H1 (cell line): Measurements from ENCODE around the gene THOP1.

Experiments used
- BACH1 ChIP-seq: IDR thresholded peaks from 2 replicates; pipeline ENCODE4 v1.6.1; 2012; ENCODE audit warnings: low read length, improper control_type of control experiment
- BCL11A ChIP-seq, 2 experiments: IDR thresholded peaks; one replicate each; pipeline ENCODE4 v1.6.1; 2011; ENCODE audit warnings: low read depth in 2 of 2, low read length in 2 of 2, mild to moderate bottlenecking in 2 of 2
- CBX5 ChIP-seq: fragments of 300-800, 300-1000 bp; sonication (generic); IDR thresholded peaks from 2 replicates; pipeline ENCODE4 v1.7.1; 2016; ENCODE audit warnings: antibody characterized with exemption, low read length, low read depth
- EP300 ChIP-seq, 2 experiments: IDR thresholded peaks; 1 replicate in 1 of 2; 2 replicates in 1 of 2; pipeline ENCODE4 v1.6.1; 2011 to 2012; ENCODE audit warnings: low read depth in 2 of 2, low read length in 2 of 2, mild to moderate bottlenecking in 2 of 2, borderline replicate concordance in 1 of 2, inconsistent platforms in 1 of 2, moderate library complexity in 1 of 2
- EZH2 ChIP-seq: fragments of 200-600 bp; sonication (generic); IDR thresholded peaks from 2 replicates; pipeline ENCODE4 v1.7.1; 2012; ENCODE audit warnings: low read depth, mild to moderate bottlenecking, moderate library complexity, low read length, inconsistent platforms; ENCODE audit not compliant: severe bottlenecking
- KDM5A ChIP-seq: fragments of 200-600 bp; IDR thresholded peaks from 2 replicates; pipeline ENCODE4 v1.7.1; 2012; ENCODE audit warnings: mild to moderate bottlenecking, low read length, inconsistent platforms, mixed read lengths
- POLR2AphosphoS5 ChIP-seq: IDR thresholded peaks from 2 replicates; pipeline ENCODE4 v1.6.1; 2011; ENCODE audit warnings: low read depth, low read length
- RNF2 ChIP-seq: fragments of 200-900, 300-1000 bp; sonication (generic); IDR thresholded peaks from 2 replicates; pipeline ENCODE4 v1.7.1; 2016; ENCODE audit warnings: borderline replicate concordance, low read depth, mild to moderate bottlenecking, antibody characterized with exemption, low read length; ENCODE audit not compliant: poor library complexity, severe bottlenecking; ENCODE audit errors: missing control alignments
- ZNF274 ChIP-seq: IDR thresholded peaks from 2 replicates; pipeline ENCODE4 v1.7.0; 2012; ENCODE audit warnings: low read length, borderline replicate concordance; ENCODE audit errors: extremely low read depth
- TF ChIP-seq, protein P1 (sequence below), 3 experiments: IDR thresholded peaks; 1 replicate in 2 of 3; 2 replicates in 1 of 3; pipeline versions ENCODE4 v1.5.1 to v1.6.1; 2011; ENCODE audit warnings: low read length in 3 of 3, mild to moderate bottlenecking in 3 of 3, inconsistent platforms in 2 of 3, low read depth in 1 of 3, moderate library complexity in 1 of 3; ENCODE audit not compliant: insufficient read depth in 1 of 3; ENCODE audit errors: control extremely low read depth in 1 of 3
- TF ChIP-seq, protein P2 (sequence below): IDR thresholded peaks from 2 replicates; pipeline ENCODE4 v1.6.1; 2011; ENCODE audit warnings: low read length, improper control_type of control experiment
- TF ChIP-seq, protein P3 (sequence below): IDR thresholded peaks from 2 replicates; pipeline ENCODE4 v1.6.1; 2012; ENCODE audit warnings: inconsistent platforms

DNA sequence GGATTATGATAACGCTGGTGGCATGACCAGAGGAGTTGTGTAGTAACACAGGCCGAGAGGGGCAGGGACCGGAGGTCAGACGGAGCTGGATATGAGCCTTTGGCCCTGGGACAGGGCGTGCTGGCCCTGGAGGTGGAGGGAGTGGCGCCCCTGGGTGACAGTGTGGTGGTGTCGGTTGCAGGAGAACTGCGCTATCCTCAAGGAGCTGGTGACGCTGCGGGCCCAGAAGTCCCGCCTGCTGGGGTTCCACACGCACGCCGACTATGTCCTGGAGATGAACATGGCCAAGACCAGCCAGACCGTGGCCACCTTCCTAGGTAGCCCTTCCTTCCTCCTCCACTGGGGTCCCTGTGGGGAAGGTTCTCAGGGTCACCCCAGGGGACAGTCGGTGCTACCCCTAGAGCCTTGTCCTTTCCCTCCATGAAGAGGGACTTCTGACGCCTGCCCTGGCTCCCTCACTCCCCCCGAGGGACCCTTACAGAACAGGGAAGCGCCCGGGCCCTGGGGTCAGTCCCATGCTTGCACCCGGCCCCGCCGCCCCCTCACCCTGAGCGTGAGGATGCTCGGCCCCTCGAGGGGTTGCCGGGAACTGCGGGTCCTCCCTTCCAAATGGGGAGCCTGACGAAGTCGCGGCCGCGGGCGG is 21.6 kb downstream of the THOP1 start:
- TF ChIP-seq BCL11A (IDR thresholded peaks at IDR 0.05; ENCODE audit: low read depth in 2 of 2, low read length in 2 of 2) = no peak
- TF ChIP-seq, protein P1, sequence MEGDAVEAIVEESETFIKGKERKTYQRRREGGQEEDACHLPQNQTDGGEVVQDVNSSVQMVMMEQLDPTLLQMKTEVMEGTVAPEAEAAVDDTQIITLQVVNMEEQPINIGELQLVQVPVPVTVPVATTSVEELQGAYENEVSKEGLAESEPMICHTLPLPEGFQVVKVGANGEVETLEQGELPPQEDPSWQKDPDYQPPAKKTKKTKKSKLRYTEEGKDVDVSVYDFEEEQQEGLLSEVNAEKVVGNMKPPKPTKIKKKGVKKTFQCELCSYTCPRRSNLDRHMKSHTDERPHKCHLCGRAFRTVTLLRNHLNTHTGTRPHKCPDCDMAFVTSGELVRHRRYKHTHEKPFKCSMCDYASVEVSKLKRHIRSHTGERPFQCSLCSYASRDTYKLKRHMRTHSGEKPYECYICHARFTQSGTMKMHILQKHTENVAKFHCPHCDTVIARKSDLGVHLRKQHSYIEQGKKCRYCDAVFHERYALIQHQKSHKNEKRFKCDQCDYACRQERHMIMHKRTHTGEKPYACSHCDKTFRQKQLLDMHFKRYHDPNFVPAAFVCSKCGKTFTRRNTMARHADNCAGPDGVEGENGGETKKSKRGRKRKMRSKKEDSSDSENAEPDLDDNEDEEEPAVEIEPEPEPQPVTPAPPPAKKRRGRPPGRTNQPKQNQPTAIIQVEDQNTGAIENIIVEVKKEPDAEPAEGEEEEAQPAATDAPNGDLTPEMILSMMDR (IDR thresholded peaks at IDR 0.05; ENCODE audit: control extremely low read depth in 1 of 3, insufficient read depth in 1 of 3, low read depth in 1 of 3, low read length in 3 of 3) = no peak
- no peak for TF ChIP-seq ZNF274
- TF ChIP-seq EP300 (IDR thresholded peaks at IDR 0.05; ENCODE audit: borderline replicate concordance in 1 of 2, low read depth in 2 of 2, low read length in 2 of 2) = no peak
- no peak for TF ChIP-seq KDM5A
- TF ChIP-seq, protein P2, sequence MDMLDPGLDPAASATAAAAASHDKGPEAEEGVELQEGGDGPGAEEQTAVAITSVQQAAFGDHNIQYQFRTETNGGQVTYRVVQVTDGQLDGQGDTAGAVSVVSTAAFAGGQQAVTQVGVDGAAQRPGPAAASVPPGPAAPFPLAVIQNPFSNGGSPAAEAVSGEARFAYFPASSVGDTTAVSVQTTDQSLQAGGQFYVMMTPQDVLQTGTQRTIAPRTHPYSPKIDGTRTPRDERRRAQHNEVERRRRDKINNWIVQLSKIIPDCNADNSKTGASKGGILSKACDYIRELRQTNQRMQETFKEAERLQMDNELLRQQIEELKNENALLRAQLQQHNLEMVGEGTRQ = no peak
- no peak for TF ChIP-seq CBX5
- TF ChIP-seq, protein P3, sequence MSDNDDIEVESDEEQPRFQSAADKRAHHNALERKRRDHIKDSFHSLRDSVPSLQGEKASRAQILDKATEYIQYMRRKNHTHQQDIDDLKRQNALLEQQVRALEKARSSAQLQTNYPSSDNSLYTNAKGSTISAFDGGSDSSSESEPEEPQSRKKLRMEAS = no peak
- no peak for TF ChIP-seq EZH2
- no peak for TF ChIP-seq RNF2
- no peak for TF ChIP-seq BACH1
- no peak for TF ChIP-seq POLR2AphosphoS5
